HG03039 (cell line): ENCODE results near the gene ZSWIM5.
"Not testable (repeated sequence)": the region's sequence is repeated elsewhere in the genome, so short reads cannot be mapped to it uniquely, and the experiment has no call there.

ENCODE experiments used
- ATAC-seq: cut with Tn5 transposase; IDR thresholded peaks from one replicate; pipeline ENCODE4 v1.9.1; 2021; ENCODE audit warnings: mild to moderate bottlenecking, moderate library complexity; ENCODE audit not compliant: unreplicated experiment

The ZSWIM5 gene

DNA sequence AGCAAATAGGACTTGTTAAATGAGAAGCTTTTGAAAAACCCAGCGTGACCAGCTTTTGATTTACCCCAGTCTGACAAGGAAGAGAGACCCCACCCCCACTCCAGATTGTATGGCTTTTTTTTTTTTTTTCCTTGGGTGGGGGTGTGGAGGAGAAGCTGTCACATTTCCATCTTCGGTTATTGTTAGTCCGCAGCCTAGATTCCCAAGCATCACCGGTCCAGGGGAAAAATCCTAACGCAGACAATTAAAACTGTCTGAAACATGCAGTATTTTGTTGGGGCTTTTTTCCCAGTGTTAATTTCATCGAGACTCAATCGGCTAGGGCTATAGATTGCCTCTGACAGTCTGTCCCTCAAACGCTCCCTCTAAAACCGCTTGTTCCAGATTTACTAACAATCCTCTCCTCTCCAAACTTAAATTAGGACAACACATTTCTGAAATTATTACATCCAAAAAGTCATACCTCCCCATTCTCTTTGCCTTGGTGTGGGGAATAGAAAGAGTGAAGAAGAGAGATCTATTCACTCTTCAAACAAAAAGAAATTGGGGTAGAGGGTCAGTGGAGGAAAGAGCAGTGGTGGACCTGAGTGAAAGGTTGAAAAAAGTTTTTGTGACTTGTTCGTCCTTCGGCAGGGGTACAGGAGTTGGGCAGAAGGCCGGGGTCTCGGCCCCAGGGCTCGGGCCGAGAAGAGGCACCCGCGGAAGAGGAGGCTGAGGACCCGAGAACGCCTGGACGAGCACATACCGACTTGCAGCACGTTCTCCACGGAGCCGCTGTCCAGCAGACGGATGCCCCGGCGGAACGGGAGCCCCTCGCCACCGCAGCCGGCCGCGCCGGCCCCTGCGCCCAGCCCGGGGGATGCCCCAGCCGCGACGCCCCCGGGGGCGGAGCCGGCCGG is 1.1 kb downstream of the ZSWIM5 start:
- ATAC-seq: no peak

DNA sequence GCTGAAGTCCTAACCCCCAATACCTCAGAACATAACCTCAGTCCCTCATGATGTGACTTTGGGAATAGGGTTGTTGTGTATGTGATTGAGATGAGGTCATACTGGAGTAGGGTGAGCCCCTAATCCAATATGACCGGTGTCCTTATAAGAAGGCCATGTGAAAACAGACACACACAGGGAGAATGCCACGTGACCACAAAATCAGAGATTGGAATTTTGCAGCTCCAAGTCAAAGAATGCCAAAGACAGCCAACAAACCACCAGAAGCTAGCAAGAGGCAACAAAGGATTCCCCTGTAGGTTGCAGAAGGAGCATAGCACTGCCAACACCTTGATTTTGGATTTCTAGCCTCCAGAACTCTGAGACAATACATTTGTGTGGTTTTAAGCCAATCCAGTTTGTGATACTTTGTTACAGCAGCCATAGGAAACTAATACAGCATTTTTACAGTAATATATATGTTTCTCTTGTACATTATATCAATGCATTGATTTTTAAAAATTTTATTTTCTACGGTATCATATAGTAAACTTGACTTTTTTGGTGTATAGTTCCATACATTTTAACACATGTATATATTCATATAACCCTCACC is 5.4 kb downstream of the ZSWIM5 start:
- no peak for ATAC-seq

DNA sequence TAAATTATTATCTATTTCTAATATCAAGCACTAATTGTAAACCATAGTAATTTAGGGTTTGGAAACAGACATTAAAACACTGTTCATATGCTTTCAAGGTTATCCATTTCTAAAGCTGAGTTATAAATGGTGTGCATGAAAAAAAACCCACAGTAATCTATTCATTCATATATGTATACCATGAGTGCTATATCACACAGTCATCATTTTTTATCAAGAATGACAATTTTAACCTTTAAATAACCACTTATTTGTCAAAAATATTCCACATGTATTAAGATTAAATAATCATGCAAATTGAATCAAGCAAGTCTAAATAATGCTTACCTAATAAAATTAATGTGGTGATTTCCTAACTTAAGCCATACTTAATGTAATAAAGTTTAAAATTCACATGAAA is 6.0 kb downstream of the ZSWIM5 start:
- no peak for ATAC-seq

DNA sequence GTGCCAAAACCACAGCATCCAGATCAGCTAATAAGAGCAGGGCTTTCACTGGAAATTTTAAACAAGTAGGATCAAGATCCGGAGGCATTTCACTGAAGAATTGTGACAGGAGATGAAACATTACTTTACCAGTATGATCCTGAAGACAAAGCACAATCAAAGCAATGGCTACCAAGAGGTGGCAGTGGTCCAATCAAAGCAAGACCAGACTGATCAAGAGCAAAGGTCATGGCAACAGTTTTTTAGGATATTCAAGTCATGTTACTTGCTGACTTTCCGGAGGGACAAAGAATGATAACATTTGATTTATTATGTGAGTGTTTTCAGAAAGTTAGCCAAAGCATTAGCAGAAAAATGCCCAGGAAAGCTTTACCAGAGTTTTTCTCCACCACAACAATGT is 8.2 kb downstream of the ZSWIM5 start:
- no peak for ATAC-seq

DNA sequence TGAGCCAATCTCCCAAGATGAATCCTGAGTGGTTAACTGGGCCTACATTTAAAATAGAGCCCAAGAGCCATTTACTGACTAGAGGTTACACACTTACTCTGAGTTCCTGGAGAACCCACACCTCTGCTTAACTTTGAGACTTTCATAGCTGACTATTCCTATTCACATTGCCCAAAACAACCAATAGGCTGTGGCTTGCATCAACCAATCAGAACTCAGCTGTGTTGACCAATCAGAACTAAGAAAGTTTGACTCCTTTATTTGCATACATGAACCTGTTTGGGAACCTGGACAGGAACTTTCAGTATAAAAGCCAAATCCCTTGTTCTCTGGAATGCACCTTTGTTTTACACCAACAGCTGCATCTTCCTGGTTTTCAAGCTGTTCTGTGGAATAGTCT is 9.5 kb downstream of the ZSWIM5 start:
- ATAC-seq: no peak

DNA sequence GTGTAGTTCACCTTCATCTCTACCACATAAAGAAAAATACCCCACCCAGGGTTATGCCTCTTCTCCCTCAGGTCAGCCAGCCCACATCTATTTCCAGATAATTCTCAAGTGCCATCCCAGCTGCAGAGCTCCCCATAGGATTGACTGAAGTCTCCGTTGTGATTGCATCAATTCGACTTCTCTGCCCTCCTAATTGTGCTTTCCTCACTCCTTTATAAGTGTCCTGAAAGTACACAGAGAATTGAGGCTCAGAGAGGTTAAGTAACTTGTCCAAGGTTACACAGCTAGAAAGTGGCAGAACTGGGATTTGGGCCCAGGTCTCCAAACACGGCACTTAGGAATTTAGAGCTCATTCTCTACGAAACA is 15.0 kb downstream of the ZSWIM5 start:
- no peak for ATAC-seq

DNA sequence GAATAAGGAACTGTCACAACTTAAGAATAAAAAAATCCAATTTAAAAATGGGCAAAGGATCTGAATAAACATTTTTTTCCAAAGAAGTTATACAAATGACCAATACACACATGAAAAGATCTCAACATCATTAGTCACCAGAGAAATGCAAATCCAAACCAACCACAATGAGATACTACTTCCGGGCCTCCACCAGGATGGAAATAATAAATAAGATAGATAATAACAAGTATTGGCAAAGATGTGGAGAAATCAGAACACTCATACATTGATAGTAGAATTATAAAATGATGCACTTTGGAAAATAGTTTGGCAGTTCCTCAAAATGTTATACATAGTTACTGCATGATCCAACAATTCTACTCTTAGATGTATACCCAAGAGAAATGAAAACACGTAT is 18.7 kb downstream of the ZSWIM5 start:
- no peak for ATAC-seq

DNA sequence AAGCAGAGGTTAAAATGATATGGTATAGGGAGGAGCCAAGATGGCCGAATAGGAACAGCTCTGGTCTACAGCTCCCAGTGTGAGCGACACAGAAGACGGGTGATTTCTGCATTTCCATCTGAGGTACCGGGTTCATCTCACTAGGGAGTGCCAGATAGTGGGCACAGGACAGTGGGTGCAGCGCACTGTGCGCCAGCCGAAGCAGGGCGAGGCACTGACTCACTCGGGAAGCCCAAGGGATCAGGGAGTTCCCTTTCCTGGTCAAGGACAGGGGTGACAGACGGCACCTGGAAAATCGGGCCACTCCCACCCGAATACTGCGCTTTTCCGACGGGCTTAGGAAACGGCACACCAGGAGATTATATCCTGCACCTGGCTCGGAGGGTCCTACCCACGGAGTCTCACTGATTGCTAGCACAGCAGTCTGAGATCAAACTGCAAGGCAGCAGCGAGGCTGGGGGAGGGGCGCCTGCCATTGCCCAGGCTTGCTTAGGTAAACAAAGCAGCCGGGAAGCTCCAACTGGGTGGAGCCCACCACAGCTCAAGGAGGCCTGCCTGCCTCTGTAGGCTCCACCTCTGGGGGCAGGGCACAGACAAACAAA is 26.4 kb downstream of the ZSWIM5 start:
- not testable (repeated sequence) for ATAC-seq

DNA sequence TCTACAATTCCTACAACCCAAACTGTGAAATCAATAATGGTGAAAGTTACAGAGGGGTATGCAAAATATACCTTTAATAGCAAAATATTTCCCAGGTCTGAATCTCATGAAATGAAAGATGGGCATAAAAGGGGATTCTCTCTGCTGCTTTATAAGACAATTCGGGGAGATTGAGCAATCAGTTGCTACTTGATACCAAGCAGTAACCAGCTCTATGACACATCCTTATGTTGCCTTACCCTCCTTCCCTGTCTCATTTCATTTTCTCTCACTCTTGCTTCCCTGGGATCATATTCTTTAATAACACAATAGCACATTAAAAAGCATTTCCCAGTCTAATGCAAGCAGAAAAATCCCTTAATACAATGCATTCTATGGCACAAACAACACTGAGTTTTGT is 29.0 kb downstream of the ZSWIM5 start:
- ATAC-seq: no peak

DNA sequence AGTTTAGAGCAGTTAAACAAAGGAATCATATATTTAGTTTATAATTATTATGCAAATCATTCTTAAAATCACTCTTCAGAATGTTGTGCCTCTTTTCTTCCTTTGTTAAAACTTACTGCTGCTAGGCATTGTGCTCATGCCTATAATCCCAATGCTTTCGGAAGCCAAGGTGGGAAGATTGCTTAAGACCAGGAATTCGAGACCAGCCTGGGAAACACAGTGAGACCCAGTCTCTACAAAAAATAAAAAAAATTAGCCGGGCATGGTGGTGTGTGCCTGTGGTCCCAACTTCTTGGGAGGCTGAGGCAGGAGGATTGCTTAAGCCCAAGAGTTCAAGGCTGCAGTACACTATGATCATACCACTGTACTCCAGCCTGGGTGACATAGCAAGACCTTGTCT is 33.6 kb downstream of the ZSWIM5 start:
- ATAC-seq: no peak

DNA sequence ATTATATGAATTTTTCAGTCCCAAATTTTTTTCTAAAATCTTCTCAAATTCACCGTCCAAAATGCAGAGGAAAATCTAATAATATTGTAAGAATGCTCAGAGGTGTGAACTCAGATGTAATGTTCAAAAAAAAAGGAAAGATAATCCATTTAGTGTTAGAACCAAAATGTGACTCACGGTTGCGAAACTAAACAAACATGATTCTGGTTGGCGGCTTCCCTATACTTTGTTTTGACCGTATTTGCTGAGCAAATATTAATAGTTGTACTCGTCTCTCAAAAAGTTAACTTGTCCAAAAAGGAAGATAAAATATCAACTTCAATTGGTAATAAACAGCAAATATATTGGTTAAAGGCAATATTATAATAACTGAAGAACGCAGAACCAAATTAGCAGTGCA is 34.4 kb downstream of the ZSWIM5 start:
- no peak for ATAC-seq

DNA sequence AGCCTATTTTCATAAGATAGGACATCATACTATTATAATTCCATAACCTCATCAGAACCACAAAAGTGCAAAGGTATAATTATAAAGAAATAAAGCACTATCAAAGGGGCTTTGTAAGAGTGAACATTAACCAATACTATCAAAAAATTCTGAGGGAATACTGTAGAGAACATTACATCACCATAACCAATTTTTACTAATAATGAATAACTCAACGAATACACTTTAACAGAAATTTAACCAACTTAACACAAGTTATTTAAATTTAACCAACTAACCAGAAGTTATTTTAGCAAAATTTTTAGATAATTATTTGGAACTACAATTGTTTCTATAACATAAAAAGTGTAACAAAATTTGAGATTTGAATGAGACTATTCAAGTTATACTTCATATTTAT is 34.8 kb downstream of the ZSWIM5 start:
- ATAC-seq: no peak

DNA sequence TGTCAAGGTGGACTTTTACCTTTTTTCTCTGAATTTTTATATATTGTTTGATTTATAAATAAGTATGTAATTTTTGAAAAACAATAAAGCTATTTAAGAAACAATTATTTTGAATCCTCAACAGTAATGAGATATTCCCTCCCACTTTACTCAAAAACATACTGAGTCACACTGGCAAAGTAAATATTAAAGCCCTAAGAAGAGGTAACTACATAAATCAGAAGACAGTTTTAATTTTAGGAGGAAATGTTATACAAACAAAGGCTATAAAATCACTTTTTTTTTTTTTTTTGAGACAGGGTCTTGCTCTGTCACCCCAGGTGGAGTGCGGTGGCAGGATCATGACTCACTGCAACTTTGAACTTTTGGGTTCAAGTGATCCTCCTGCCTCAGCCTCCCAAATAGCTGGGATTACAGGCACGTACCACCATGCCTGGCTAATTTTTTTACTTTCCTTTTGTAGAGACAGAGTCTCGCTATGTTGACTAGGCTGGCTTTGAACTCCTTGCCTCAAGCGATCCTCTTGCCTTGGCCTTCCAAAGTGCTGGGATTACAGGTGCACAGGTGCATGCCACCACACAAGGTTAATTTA is 36.2 kb downstream of the ZSWIM5 start:
- no peak for ATAC-seq

DNA sequence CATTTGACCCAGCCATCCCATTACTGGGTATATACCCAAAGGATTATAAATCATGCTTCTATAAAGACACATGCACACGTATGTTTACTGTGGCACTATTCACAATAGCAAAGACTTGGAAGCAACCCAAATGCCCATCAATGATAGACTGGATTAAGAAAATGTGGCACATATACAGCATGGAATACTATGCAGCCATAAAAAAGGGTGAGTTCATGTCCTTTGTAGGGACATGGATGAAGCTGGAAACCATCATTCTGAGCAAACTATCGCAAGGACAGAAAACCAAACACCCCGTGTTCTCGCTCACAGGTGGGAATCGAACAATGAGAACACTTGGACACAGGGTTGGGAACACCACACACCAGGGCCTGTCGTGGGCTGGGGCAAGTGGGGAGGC is 38.5 kb downstream of the ZSWIM5 start:
- ATAC-seq: not testable (repeated sequence)

DNA sequence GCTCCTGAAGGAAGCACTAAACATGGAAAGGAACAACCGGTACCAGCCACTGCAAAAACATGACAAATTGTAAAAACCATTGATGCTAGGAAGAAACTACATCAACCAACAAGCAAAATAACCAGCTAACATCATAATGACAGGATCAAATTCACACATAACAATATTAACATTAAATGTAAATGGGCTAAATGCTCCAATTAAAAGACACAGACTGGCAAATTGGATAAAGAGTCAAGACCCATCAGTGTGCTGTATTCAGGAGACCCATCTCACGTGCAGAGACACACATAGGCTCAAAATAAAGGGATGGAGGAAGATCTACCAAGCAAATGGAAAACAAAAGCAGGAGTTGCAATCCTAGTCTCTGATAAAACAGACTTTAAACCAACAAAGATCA is 42.1 kb downstream of the ZSWIM5 start:
- ATAC-seq: not testable (repeated sequence)

DNA sequence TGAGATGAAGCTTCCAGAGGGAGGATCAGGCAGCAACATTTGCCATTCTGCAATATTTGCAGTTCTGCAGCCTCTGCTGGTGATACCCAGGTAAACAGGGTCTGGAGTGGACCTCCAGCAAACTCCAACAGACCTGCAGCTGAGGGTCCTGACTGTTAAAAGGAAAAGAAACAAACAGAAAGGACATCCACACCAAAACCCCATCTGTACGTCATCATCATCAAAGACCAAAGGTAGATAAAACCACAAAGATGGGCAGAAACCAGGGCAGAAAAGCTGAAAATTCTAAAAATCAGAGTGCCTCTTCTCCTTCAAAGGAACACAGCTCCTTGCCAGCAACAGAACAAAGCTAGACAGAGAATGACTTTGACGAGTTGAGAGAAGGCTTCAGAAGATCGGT is 43.3 kb downstream of the ZSWIM5 start:
- ATAC-seq: not testable (repeated sequence)

DNA sequence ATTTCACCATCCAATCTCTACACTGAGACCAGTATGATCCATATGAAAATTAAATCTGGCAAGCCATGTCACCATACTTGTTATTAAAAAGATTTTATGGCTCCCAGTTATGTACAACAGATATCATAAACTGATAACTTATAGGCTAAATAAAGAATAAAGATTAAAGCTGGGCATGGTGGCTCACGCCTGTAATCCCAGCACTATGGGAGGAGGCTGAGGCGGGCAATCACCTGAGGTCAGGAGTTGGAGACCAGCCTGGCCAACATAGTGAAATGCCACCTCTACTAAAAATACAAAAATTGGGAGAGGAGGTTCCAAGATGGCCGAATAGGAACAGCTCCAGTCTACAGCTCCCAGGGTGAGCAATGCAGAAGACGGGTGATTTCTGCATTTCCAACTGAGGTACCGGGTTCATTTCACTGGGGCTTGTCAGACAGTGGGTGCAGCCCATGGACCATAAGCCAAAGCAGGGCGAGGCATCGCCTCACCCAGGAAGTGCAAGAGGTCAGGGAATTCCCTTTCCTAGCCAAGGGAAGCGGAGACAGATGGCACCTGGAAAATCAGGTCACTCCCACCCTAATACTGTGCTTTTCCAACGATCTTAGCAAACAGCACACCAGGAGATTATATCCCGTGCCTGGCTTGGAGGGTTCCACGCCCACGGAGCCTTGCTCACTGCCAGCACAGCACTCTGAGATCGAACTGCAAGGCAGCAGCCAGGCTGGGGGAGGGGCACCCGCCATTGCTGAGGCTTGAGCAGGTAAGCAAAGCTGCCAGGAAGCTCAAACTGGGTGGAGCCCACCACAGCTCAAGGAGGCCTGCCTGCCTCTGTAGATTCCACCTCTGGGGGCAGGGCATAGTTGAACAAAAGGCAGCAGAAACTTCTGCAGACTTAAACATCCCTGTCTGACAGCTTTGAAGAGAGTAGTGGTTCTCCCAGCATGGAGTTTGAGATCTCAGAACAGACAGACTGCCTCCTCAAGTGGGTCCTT is 44.1 kb downstream of the ZSWIM5 start:
- not testable (repeated sequence) for ATAC-seq

DNA sequence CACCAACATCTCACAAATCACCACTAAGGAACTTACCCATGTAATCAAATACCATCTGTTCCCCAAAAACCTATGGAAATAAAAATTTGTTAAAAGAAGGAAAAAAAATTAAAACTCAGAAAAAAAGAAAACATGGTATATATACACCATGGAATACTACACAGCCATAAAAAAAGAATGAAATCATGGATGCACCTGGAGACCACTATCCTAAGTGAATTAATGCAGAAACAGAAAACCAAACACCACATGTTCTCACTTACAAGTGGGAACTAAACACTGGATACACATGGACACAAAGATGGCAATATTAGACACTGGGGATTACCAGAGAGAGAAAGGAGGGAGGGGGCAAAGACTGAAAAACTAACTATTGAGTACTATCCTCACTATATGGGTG is 50.4 kb downstream of the ZSWIM5 start:
- ATAC-seq: no peak

DNA sequence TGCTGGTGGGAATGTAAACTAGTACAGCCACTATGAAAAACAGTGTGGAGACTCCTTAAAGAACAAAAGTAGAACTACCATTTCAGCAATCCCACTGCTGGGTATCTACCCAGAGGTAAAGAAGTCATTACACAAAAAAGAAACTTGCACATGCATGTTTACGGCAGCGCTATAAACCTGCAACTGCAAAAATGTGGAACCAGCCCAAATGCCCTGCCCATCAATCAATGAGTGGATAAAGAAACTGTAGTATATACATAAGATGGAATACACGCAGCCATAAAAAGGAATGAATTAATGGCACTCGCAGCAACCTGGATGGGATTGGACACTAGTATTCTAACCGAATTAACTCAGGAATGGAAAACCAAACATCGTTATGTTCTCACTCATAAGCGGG is 51.0 kb downstream of the ZSWIM5 start:
- ATAC-seq: no peak

DNA sequence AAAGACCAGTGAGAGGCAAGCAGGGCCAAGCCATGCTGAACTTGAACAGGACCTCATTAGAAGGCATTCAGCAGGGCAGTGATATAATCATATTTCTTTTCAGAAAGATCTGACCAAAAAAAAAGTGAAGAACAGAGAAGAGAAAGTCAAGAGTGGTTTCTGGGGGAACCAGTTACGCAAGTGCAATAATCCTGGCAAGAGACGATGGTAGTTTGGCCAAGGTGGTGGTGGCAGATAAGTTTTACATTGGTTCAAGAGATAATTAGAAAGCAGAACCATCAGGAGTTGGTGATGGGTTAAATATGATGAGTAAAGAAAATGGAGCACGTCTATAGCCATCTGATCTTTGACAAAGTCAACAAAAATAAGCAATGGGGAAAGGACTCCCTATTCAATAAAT is 54.3 kb downstream of the ZSWIM5 start:
- ATAC-seq: no peak
